ENCODE data around the gene FBRS.

FBRS gene

GRCh38 chr16:30647274-30647571 is 11.0 kb upstream of the FBRS start:
- Histone ChIP-seq H3K4me3 (ENCODE audit: low read depth in 1 of 2, low read length in 2 of 2) (no peak overlapping the region), H3K9ac (ENCODE audit: low read length) (no peak overlapping the region), H3K27ac (ENCODE audit: low read depth, low read length) (no peak overlapping the region), H3K4me1 (ENCODE audit: insufficient read depth, low read length) (peaks cover 10% of the 10 kb centered on the region), H3K36me3 (ENCODE audit: insufficient read depth, low read length) (peaks cover 2% of the 10 kb centered on the region), H3K9me3 (ENCODE audit: low read length) (no peaks in the 10 kb centered on the region), H3K27me3 (ENCODE audit: control insufficient read depth in 1 of 2, insufficient read depth in 2 of 2, low read length in 2 of 2) (no peaks in the 10 kb centered on the region)

GRCh38 chr16:30649725-30650368 is 8.4 kb upstream of the FBRS start:
- peaks cover 26% of the 10 kb centered on the region for H3K36me3 ChIP-seq (ENCODE audit: insufficient read depth, low read length)
- H3K27ac ChIP-seq (ENCODE audit: low read depth, low read length): peak overlapping the region; percentile 97
- H3K9ac ChIP-seq (ENCODE audit: low read length): peak overlapping the region; percentile 53
- H3K27me3 ChIP-seq (ENCODE audit: control insufficient read depth in 1 of 2, insufficient read depth in 2 of 2, low read length in 2 of 2): no peaks in the 10 kb centered on the region
- peaks cover 26% of the 10 kb centered on the region for H3K4me1 ChIP-seq (ENCODE audit: insufficient read depth, low read length)
- no peaks in the 10 kb centered on the region for H3K9me3 ChIP-seq (ENCODE audit: low read length)
- peak overlapping the region; percentile 92 to 96 for H3K4me3 ChIP-seq (ENCODE audit: low read depth in 1 of 2, low read length in 2 of 2)

- Histone ChIP-seq H3K27ac (ENCODE audit: low read depth, low read length) (peak within 1 kb of the TSS; percentile 97), H3K36me3 (ENCODE audit: insufficient read depth, low read length) (peaks cover 33% of the 10 kb centered on the region), H3K4me3 (ENCODE audit: low read depth in 1 of 2, low read length in 2 of 2) (peak within 1 kb of the TSS; percentile 92 to 96), H3K9me3 (ENCODE audit: low read length) (no peaks in the 10 kb centered on the region), H3K4me1 (ENCODE audit: insufficient read depth, low read length) (peaks cover 26% of the 10 kb centered on the region), H3K9ac (ENCODE audit: low read length) (peak within 1 kb of the TSS; percentile 97), H3K27me3 (ENCODE audit: control insufficient read depth in 1 of 2, insufficient read depth in 2 of 2, low read length in 2 of 2) (no peaks in the 10 kb centered on the region)
These were observed 7.7 kb upstream of the FBRS start, which contains the start of gene PRR14 for GRCh38 chr16:30650369-30651123. Gene PRR14 (plus strand): TSS chr16:30650960. CDS start chr16:30651646, 686 bp downstream.

- no peaks in the 10 kb centered on the region for H3K27me3 ChIP-seq (ENCODE audit: control insufficient read depth in 1 of 2, insufficient read depth in 2 of 2, low read length in 2 of 2)
- H3K9me3 ChIP-seq (ENCODE audit: low read length): no peaks in the 10 kb centered on the region
- peak overlapping the region; percentile 97 for H3K9ac ChIP-seq (ENCODE audit: low read length)
- peaks cover 39% of the 10 kb centered on the region for H3K36me3 ChIP-seq (ENCODE audit: insufficient read depth, low read length)
- peak overlapping the region; percentile 92 to 96 for H3K4me3 ChIP-seq (ENCODE audit: low read depth in 1 of 2, low read length in 2 of 2)
- peaks cover 26% of the 10 kb centered on the region for H3K4me1 ChIP-seq (ENCODE audit: insufficient read depth, low read length)
- H3K27ac ChIP-seq (ENCODE audit: low read depth, low read length): peak overlapping the region; percentile 97
These were observed 6.9 kb upstream of the FBRS start for GRCh38 chr16:30651124-30652004.

- Histone ChIP-seq H3K9ac (ENCODE audit: low read length) (peak overlapping the region; percentile 57), H3K27ac (ENCODE audit: low read depth, low read length) (peak overlapping the region; percentile 97), H3K4me3 (ENCODE audit: low read depth in 1 of 2, low read length in 2 of 2) (peak overlapping the region; percentile 92 to 96)
These were observed 6.3 kb upstream of the FBRS start for GRCh38 chr16:30652005-30652296.

GRCh38 chr16:30652718-30653117 is 5.5 kb upstream of the FBRS start:
- Histone ChIP-seq H3K9me3 (ENCODE audit: low read length) (no peaks in the 10 kb centered on the region), H3K36me3 (ENCODE audit: insufficient read depth, low read length) (peaks cover 39% of the 10 kb centered on the region), H3K27ac (ENCODE audit: low read depth, low read length) (no peak overlapping the region), H3K27me3 (ENCODE audit: control insufficient read depth in 1 of 2, insufficient read depth in 2 of 2, low read length in 2 of 2) (no peaks in the 10 kb centered on the region), H3K9ac (ENCODE audit: low read length) (peak overlapping the region; percentile 57), H3K4me1 (ENCODE audit: insufficient read depth, low read length) (peaks cover 38% of the 10 kb centered on the region), H3K4me3 (ENCODE audit: low read depth in 1 of 2, low read length in 2 of 2) (peak overlapping the region in 1 of 2 donors; percentile 96)

More at GRCh38 chr16:30652005-30652296, 6.3 kb upstream of the FBRS start:
- peaks cover 30% of the 10 kb centered on the region for H3K4me1 ChIP-seq (ENCODE audit: insufficient read depth, low read length)
- no peaks in the 10 kb centered on the region for H3K9me3 ChIP-seq (ENCODE audit: low read length)
- peaks cover 39% of the 10 kb centered on the region for H3K36me3 ChIP-seq (ENCODE audit: insufficient read depth, low read length)
- no peaks in the 10 kb centered on the region for H3K27me3 ChIP-seq (ENCODE audit: control insufficient read depth in 1 of 2, insufficient read depth in 2 of 2, low read length in 2 of 2)

GRCh38 chr16:30654856-30655255 is 3.4 kb upstream of the FBRS start:
- H3K9me3 ChIP-seq (ENCODE audit: low read length): no peaks in the 10 kb centered on the region
- no peak overlapping the region for H3K9ac ChIP-seq (ENCODE audit: low read length)
- H3K4me1 ChIP-seq (ENCODE audit: insufficient read depth, low read length): peaks cover 36% of the 10 kb centered on the region
- no peak overlapping the region for H3K27ac ChIP-seq (ENCODE audit: low read depth, low read length)
- peaks cover 39% of the 10 kb centered on the region for H3K36me3 ChIP-seq (ENCODE audit: insufficient read depth, low read length)
- H3K4me3 ChIP-seq (ENCODE audit: low read depth in 1 of 2, low read length in 2 of 2): no peak overlapping the region
- no peaks in the 10 kb centered on the region for H3K27me3 ChIP-seq (ENCODE audit: control insufficient read depth in 1 of 2, insufficient read depth in 2 of 2, low read length in 2 of 2)

GRCh38 chr16:30655815-30656347 is 2.4 kb upstream of the FBRS start:
- peaks cover 47% of the 10 kb centered on the region for H3K36me3 ChIP-seq (ENCODE audit: insufficient read depth, low read length)
- no peak overlapping the region for H3K27ac ChIP-seq (ENCODE audit: low read depth, low read length)
- peaks cover 42% of the 10 kb centered on the region for H3K4me1 ChIP-seq (ENCODE audit: insufficient read depth, low read length)

GRCh38 chr16:30656388-30656787 is 1.8 kb upstream of the FBRS start:
- Histone ChIP-seq H3K9me3 (ENCODE audit: low read length) (no peaks in the 10 kb centered on the region), H3K27me3 (ENCODE audit: control insufficient read depth in 1 of 2, insufficient read depth in 2 of 2, low read length in 2 of 2) (no peaks in the 10 kb centered on the region), H3K27ac (ENCODE audit: low read depth, low read length) (no peak overlapping the region), H3K36me3 (ENCODE audit: insufficient read depth, low read length) (peaks cover 52% of the 10 kb centered on the region), H3K4me1 (ENCODE audit: insufficient read depth, low read length) (peaks cover 47% of the 10 kb centered on the region), H3K4me3 (ENCODE audit: low read depth in 1 of 2, low read length in 2 of 2) (no peak overlapping the region), H3K9ac (ENCODE audit: low read length) (no peak overlapping the region)

More at GRCh38 chr16:30655815-30656347, 2.4 kb upstream of the FBRS start:
- Histone ChIP-seq H3K9ac (ENCODE audit: low read length) (no peak overlapping the region), H3K27me3 (ENCODE audit: control insufficient read depth in 1 of 2, insufficient read depth in 2 of 2, low read length in 2 of 2) (no peaks in the 10 kb centered on the region), H3K9me3 (ENCODE audit: low read length) (no peaks in the 10 kb centered on the region), H3K4me3 (ENCODE audit: low read depth in 1 of 2, low read length in 2 of 2) (no peak overlapping the region)

GRCh38 chr16:30656974-30657865 is 1.0 kb upstream of the FBRS start:
- Histone ChIP-seq H3K9me3 (ENCODE audit: low read length) (no peaks in the 10 kb centered on the region), H3K36me3 (ENCODE audit: insufficient read depth, low read length) (peaks cover 58% of the 10 kb centered on the region), H3K27me3 (ENCODE audit: control insufficient read depth in 1 of 2, insufficient read depth in 2 of 2, low read length in 2 of 2) (no peaks in the 10 kb centered on the region), H3K4me3 (ENCODE audit: low read depth in 1 of 2, low read length in 2 of 2) (peak overlapping the region; percentile 28 to 84), H3K27ac (ENCODE audit: low read depth, low read length) (peak overlapping the region; percentile 70), H3K9ac (ENCODE audit: low read length) (peak overlapping the region; percentile 74), H3K4me1 (ENCODE audit: insufficient read depth, low read length) (peaks cover 51% of the 10 kb centered on the region)

All from muscle layer of colon (tissue), 2 donors.